ENCODE results near the gene VRK3.

GRCh38 chr19:50061650-50062049 is 36.5 kb upstream of the VRK3 start:
- TF ChIP-seq CTCF (conservative IDR thresholded peaks at IDR 0.05; ENCODE audit: low read length) (no peak), EZH2phosphoT487 (IDR thresholded peaks at IDR 0.05; ENCODE audit: borderline replicate concordance) (no peak)
